NCI-H2227 treated with DMSO at 0.1 percent for 48 hours (cell line): ENCODE data around the gene FARP2.
"Not testable (repeated sequence)": the region's sequence is repeated elsewhere in the genome, so short reads cannot be mapped to it uniquely, and the experiment has no call there.

ENCODE experiments used
- DNase-seq: peaks from one replicate; lab custom pipeline; 2025; lab: John Stamatoyannopoulos, UW

The FARP2 gene

GRCh38 chr2:241355983-241356870 lies at the start of gene FARP2:
Gene FARP2 (plus strand): TSS chr2:241356285. CDS start chr2:241373108, 16,823 bp downstream.
- peak; percentile 99 for DNase-seq

DNA sequence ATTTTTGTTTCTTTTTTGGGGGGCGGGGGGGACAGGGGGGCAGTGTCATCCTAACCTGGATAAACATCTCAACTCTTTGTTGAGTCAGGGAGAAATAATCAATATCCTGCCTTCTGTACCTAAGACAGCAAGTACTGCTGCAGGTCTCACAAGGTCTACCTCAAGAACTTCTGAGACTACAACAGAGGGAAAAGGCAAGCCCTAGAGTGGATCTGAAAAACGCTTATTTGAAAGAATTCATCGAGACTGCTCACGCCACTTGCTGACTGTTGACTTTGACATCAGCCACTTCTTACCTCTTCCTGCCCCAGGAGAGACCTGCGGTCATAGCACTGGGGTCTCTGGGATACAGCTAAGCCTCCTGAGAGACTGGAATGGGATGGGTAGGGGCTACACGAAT lies 49.0 kb upstream of the FARP2 start:
- no peak for DNase-seq

DNA sequence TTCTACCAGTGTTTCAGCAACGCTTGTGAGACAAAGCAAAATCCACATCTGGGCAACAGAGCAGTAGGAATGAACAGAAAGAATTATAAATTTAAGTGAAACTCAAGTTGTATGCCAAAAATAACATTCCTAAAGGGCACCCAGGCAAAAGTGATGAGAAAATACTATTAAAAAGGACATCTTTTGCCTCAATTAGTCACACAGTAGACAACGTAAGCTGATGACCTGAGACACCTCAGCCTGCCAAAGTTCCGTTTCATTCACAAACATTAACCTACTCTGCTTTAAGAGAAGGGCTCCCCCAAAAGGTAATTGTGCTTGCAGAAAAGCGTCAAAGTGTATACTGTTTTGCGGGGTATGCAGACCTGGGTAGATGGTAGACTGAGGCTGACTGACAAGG lies 47.8 kb upstream of the FARP2 start:
- no peak for DNase-seq

DNA sequence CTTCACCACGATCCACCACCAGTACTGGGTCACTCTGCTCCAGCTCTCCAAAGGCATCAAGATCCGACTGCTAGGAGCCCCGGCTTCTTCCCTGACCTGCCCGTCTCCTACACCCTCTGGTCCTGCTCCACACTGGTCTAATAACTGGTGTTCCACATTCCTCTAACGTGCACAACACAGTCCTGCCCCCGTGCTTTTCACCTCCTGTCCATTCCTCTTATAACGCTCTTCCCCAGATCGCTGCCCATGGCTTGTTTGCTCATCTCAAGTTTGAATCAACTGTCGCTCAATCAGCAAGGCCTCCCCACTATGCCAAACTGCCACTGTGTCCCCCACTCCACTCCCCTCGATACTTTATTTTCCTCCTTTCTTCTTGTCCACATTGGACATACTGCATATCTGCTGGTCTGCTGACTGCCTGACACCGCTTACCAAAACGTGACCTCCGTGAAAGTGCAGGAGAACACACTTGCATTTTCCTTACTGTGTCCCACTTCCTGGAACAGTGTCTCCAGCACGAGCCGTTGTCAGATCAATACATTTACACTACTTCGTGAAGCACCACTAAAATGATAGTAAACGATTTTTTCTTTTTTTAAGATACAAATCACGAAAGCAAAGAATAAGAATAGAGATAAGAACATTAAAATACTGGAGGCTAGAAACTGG lies 47.1 kb upstream of the FARP2 start:
- no peak for DNase-seq

DNA sequence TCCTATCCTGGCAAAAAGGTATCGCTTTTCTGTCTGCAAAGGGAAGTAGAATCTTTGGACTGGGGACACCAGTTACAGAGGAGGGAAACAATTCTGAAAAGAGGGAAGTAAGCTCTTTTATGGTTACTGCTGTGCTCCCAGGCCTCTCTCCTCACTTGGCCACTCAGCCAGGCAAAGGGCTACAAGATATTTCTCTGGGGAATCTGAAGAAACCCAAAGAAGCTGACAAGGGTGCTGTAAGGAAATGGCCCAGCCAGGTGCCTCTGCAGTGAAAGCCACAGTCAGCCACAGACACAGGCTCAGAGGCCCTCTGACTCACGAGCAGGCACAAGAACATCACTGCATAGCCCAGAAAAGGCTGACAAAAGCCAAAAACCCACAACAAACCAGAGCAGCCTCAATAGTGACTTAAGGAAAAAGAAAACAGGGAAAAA lies 46.4 kb upstream of the FARP2 start:
- no peak for DNase-seq

- no peak for DNase-seq
These were observed 45.0 kb upstream of the FARP2 start for GRCh38 chr2:241310917-241311566.

GRCh38 chr2:241312082-241312481 lies 44.0 kb upstream of the FARP2 start:
- no peak for DNase-seq

GRCh38 chr2:241313543-241314095 lies 42.5 kb upstream of the FARP2 start:
- no peak for DNase-seq

DNA sequence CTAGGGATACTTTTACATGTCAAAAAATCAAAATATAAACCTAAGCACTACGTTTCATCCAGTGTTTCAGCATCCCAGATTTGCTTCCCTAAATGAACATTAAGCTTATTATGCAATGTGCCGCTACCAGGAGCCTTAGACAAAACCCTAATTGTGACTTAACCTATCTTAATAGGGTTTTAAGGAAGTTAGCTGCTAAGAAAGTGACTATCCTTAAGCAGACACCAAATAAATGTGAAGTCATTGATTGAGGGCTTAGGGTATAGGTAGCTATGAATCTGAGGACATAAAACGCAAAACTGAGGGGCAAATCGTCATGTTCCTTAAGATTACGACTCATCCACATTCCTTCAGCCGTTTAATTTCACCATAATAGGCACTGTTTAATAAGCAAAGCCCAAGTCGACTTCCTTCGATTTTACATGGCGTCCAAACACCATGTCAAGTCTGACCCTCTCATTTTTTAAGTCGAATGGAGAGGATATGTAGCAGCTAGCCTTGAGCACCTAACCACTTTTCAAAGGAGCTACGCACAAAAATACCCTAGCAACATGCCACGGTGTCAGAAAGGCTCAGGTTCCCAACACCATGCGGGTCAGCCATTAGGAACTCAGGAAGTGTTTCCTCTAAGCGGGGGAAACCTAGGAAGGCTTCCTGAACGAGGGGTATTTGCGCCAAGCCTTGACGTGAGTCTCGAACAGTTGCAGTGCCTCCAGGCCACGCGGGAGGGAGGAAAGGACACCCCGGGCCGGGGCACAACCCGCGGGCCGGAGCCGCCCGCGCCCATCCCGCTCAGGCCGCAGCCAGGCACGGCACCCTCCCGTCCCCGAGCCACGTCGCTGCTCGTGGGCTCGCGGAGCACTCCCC lies 41.6 kb upstream of the FARP2 start:
- DNase-seq = no peak

- peak; percentile 97 for DNase-seq
These were observed 40.8 kb upstream of the FARP2 start, which contains the start of gene HDLBP for GRCh38 chr2:241315093-241315878. Gene HDLBP (minus strand): TSS chr2:241315672. CDS start chr2:241266869, 48,803 bp downstream.

- peak; percentile 81 for DNase-seq
These were observed 40.0 kb upstream of the FARP2 start, which contains the start of gene SEPTIN2 for GRCh38 chr2:241315879-241316631. Gene SEPTIN2 (plus strand): TSS chr2:241315925. CDS start chr2:241324233, 8,308 bp downstream.

GRCh38 chr2:241316825-241317224 lies 39.3 kb upstream of the FARP2 start:
- DNase-seq = no peak

- no peak for DNase-seq
These were observed 38.7 kb upstream of the FARP2 start for GRCh38 chr2:241317391-241317790.

DNA sequence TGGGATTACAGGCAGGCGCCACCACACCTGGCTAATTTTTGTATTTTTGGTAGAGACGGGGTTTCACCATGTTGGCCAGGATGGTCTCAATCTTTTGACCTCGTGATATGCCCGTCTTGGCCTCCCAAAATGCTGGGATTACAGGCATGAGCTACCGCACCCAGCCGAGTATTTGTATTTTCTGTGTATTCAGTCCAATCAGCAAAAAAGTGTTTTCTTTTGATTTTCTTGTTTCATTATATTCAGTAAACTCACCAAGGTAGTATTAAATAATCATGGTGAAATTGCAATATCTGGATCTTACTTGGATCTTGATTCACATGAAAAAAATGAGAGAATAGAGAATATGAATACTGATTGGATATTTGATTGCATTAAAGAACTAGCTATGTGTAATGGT lies 37.3 kb upstream of the FARP2 start:
- DNase-seq = not testable (repeated sequence)

GRCh38 chr2:241320394-241320793 lies 35.7 kb upstream of the FARP2 start:
- no peak for DNase-seq

DNA sequence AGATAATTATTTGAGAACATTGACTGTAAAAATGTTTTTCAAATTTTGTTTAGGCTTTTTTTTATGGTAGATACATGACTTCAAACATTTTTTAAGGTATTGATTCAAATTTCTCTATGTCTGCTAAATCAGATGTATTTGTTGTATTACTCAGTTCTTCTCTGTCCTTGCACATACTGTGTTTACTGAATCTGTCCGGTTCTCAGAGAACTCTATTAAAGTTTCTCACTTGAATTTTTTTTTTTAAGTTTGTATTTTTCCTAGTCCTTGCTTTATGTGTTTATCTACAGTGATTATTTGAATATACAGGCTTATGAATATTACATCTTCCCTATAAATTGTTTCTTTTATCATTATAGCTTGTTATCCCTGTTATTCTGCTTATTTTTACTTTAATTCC lies 35.1 kb upstream of the FARP2 start:
- DNase-seq = no peak

- no peak for DNase-seq
These were observed 34.2 kb upstream of the FARP2 start for GRCh38 chr2:241321886-241322285.

- no peak for DNase-seq
These were observed 32.3 kb upstream of the FARP2 start for GRCh38 chr2:241323778-241324177.

GRCh38 chr2:241324775-241325174 lies 31.3 kb upstream of the FARP2 start:
- no peak for DNase-seq

GRCh38 chr2:241325257-241325656 lies 30.8 kb upstream of the FARP2 start:
- DNase-seq = no peak
